ENCODE results near the gene SELENOT.
"Not testable (repeated sequence)": the region's sequence is repeated elsewhere in the genome, so short reads cannot be mapped to it uniquely, and the experiment has no call there.

The SELENOT gene

GRCh38 chr3:150609988-150610387, 6.9 kb downstream of the SELENOT start:
- DNase-seq: no peak

GRCh38 chr3:150610785-150611184, 7.7 kb downstream of the SELENOT start:
- DNase-seq: no peak

GRCh38 chr3:150611666-150612065, 8.5 kb downstream of the SELENOT start:
- DNase-seq: no peak

GRCh38 chr3:150612494-150612893, 9.4 kb downstream of the SELENOT start:
- no peak for DNase-seq

GRCh38 chr3:150613034-150613433, 9.9 kb downstream of the SELENOT start:
- no peak for DNase-seq

GRCh38 chr3:150613709-150614480, 10.8 kb downstream of the SELENOT start:
- no peak for DNase-seq

GRCh38 chr3:150620002-150620689, 17.0 kb downstream of the SELENOT start:
- DNase-seq: no peak

- not testable (repeated sequence) for DNase-seq
These were observed 19.8 kb downstream of the SELENOT start for GRCh38 chr3:150622955-150623354.

GRCh38 chr3:150623945-150624344, 20.8 kb downstream of the SELENOT start:
- no peak for DNase-seq

- DNase-seq: no peak
These were observed 23.2 kb downstream of the SELENOT start for GRCh38 chr3:150626148-150626930.

GRCh38 chr3:150627557-150627956, 24.4 kb downstream of the SELENOT start:
- no peak for DNase-seq

GRCh38 chr3:150631515-150632221, 28.5 kb downstream of the SELENOT start:
- DNase-seq: no peak

- DNase-seq: no peak
These were observed 32.0 kb downstream of the SELENOT start for GRCh38 chr3:150635076-150635475.

GRCh38 chr3:150635526-150635925, 32.4 kb downstream of the SELENOT start:
- DNase-seq: no peak

GRCh38 chr3:150636258-150636657, 33.1 kb downstream of the SELENOT start:
- DNase-seq: no peak

GRCh38 chr3:150639262-150639661, 36.1 kb downstream of the SELENOT start:
- no peak for DNase-seq

- DNase-seq: no peak
These were observed 37.1 kb downstream of the SELENOT start for GRCh38 chr3:150640256-150640655.

GRCh38 chr3:150653110-150653561, 50.0 kb downstream of the SELENOT start:
- no peak for DNase-seq

- no peak for DNase-seq
These were observed 53.2 kb downstream of the SELENOT start for GRCh38 chr3:150656316-150656715.

GRCh38 chr3:150662410-150663200, 59.5 kb downstream of the SELENOT start:
- no peak for DNase-seq

- DNase-seq: no peak
These were observed 60.3 kb downstream of the SELENOT start for GRCh38 chr3:150663461-150663860.

- no peak for DNase-seq
These were observed 63.0 kb downstream of the SELENOT start for GRCh38 chr3:150666167-150666566.

Measured in islet precursor cell (in vitro differentiated cells).